Astrocyte of the spinal cord (primary cell): ENCODE results near the gene OR5H2.

Experiments used
- DNase-seq: peaks from one replicate; pipeline ENCODE4 v3.0.0; 2011; ENCODE audit warnings: low read depth, low spot score
- H3K4me3 ChIP-seq: 2 replicates; pipeline ENCODE4 v1.5.1; 2011; ENCODE audit warnings: low read depth, mild to moderate bottlenecking, low read length, moderate library complexity
- CTCF ChIP-seq: IDR thresholded peaks from 2 replicates; pipeline ENCODE4 v1.5.1; 2012; ENCODE audit warnings: low read depth, mild to moderate bottlenecking, low read length, inconsistent platforms
- in situ Hi-C: cut with HindIII; loops from 2 replicates; pipeline ENCODE4 v1.10.0; 2017; ENCODE audit warnings: low sequenced_read_pairs

OR5H2 gene

DNA sequence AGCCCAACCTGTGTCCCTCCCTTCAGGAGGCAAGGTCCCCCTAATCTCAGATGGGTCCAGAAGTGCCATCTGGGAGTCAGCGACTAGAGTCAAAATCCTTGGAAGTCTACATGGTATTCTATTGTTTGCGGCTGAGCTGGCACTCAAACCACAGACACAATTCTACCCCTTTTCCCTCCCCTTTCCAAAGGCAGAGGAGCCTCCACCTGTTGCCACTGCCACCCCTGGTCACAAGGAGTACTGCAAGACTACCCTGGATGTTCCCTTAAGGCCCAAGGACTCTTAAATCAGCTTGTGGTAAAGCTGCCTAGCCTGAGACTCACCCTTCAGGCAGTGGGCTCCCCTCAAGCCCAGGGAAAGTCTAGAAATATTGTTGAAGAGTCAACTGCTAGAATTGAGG is 22.6 kb upstream of the OR5H2 start:
- in situ Hi-C loops, result no loop called here
- DNase-seq, result no peak
- no peak overlapping the region for H3K4me3 ChIP-seq
- no peak for TF ChIP-seq CTCF

- no peak for TF ChIP-seq CTCF
- in situ Hi-C loops, result no loop called here
Observed at GRCh38 chr3:98262046-98262445, 20.3 kb upstream of the OR5H2 start.

DNA sequence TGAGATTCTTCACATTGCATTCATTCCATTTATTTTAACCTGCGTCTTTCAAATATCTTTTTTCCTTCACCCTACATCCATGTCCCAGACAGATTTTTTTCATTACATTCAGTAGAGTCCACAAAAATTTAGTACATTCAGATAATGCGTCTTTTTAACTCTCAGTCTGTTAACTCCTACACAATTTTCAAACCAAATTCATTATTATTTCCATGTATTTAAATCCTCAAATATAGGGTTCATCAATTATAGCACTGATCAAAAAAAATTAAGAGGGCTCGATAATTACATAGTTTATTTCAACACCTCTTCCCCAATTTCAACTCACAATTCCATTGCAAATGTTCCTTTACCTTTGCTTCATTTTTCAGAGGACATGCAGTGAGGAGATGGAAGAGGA is 18.4 kb upstream of the OR5H2 start, which contains the start of gene OR5H6:
TSS of gene OR5H6 (plus strand) at position 301 of the 400 bp plus-strand sequence. CDS start at position 390, 89 bp downstream.
- in situ Hi-C loops, result no loop called here
- TF ChIP-seq CTCF, result no peak
- no peak for DNase-seq
- H3K4me3 ChIP-seq, result no peak within 1 kb of the TSS

More at GRCh38 chr3:98262046-98262445, 20.3 kb upstream of the OR5H2 start:
- no peak for DNase-seq
- no peak overlapping the region for H3K4me3 ChIP-seq

DNA sequence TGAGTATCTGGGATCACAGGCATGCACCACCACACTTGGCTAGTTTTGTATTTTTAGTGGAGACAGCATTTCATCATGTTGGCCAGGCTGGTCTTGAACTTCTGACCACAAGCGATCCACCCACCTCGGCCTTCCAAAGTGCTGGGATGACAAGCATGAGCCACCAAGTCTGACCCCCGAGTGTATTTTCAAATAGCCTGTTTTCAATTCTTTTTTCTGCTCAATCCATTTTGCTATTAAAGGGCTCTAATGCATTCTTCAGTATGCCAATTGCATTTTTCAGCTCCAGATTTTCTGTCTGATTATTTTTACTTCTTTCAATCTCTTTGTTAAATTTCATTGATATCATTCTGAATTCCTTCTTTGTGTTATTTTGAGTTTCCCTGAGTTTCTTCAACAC is 12.5 kb upstream of the OR5H2 start:
- TF ChIP-seq CTCF, result no peak
- DNase-seq, result no peak
- H3K4me3 ChIP-seq, result no peak overlapping the region
- in situ Hi-C loops, result no loop called here

GRCh38 chr3:98272126-98272525 is 10.2 kb upstream of the OR5H2 start:
- no peak overlapping the region for H3K4me3 ChIP-seq
- in situ Hi-C loops, result no loop called here
- DNase-seq, result no peak
- no peak for TF ChIP-seq CTCF

DNA sequence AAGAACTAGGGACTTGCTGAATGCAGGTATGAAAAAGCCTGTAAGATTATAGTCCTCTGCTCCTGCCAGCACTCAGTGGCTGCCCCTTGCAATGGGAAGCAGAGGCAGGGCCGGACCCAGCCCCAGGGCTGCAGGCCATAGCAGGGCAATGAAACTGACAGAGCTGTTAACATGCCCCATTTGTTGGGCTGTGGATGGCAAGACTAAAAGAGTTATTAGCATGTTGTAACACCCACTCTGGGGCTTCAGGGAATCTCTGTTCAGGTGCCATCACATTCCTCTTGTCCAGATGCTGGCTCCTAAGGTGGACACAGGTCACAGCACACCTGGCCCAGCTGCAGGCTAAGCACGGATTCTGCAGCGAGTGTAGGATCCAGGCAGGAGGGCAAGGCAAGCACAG is 7.4 kb upstream of the OR5H2 start:
- in situ Hi-C loops, result no loop called here
- no peak overlapping the region for H3K4me3 ChIP-seq
- no peak for TF ChIP-seq CTCF
- DNase-seq, result no peak

- TF ChIP-seq CTCF, result no peak
- no peak for DNase-seq
- in situ Hi-C loops, result no loop called here
- H3K4me3 ChIP-seq, result no peak overlapping the region
Observed at GRCh38 chr3:98290916-98291315, 8.6 kb downstream of the OR5H2 start.
